OCI-LY7 (cell line): Measurements from ENCODE around the gene SHROOM2.

Experiments
- EZH2phosphoT487 ChIP-seq: fragments of 200-600 bp; sonication (generic); IDR thresholded peaks from 2 replicates; pipeline ENCODE4 v1.6.1; 2018; ENCODE audit warnings: low read depth, borderline replicate concordance, mild to moderate bottlenecking, mixed run types, antibody characterized with exemption, low read length, moderate library complexity, mixed read lengths
- TF ChIP-seq, protein P1 (sequence below): fragments of 200-600 bp; sonication (generic); conservative IDR thresholded peaks from 2 replicates; pipeline ENCODE4 v1.5.1; 2014; ENCODE audit warnings: mild to moderate bottlenecking, antibody characterized with exemption, low read length, moderate library complexity, mixed read lengths

DNA sequence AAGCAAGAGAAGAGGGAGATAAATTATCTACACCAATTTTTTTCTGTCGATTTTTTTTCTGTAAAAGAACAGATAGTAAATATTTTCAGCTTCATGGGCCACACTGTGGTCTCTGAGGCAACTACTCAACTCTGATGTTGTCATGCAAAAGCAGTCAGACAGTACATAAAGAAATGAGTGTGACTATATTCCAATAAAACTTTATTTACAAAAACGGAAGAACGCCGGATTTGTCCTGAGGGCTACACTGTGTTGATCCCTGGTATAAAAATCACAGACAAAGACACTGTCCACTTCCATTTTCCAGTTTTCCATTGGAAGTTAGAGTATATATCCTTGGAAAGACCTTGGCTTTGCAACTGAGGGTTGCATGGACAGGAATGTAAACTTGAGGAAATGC is 38.6 kb upstream of the SHROOM2 start:
- TF ChIP-seq, protein P1, sequence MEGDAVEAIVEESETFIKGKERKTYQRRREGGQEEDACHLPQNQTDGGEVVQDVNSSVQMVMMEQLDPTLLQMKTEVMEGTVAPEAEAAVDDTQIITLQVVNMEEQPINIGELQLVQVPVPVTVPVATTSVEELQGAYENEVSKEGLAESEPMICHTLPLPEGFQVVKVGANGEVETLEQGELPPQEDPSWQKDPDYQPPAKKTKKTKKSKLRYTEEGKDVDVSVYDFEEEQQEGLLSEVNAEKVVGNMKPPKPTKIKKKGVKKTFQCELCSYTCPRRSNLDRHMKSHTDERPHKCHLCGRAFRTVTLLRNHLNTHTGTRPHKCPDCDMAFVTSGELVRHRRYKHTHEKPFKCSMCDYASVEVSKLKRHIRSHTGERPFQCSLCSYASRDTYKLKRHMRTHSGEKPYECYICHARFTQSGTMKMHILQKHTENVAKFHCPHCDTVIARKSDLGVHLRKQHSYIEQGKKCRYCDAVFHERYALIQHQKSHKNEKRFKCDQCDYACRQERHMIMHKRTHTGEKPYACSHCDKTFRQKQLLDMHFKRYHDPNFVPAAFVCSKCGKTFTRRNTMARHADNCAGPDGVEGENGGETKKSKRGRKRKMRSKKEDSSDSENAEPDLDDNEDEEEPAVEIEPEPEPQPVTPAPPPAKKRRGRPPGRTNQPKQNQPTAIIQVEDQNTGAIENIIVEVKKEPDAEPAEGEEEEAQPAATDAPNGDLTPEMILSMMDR = no peak
- no peak for TF ChIP-seq EZH2phosphoT487
